ENCODE measurements around the gene MTHFSD.

The MTHFSD gene

GRCh38 chr16:86545481-86545880 lies 9.6 kb downstream of the MTHFSD start:
- ChIA-PET CTCF (no interaction called here), POLR2A (no interaction called here)
- no peak for TF ChIP-seq CTCF (IDR thresholded peaks at IDR 0.05; ENCODE audit: insufficient read depth, low read length, missing control alignments)
- no peak for DNase-seq (ENCODE audit: low read depth, low spot score)
- H3K4me3 ChIP-seq (ENCODE audit: low read depth, low read length) = no peak overlapping the region

GRCh38 chr16:86542756-86543750 lies 12.0 kb downstream of the MTHFSD start:
- H3K4me3 ChIP-seq (ENCODE audit: low read depth, low read length) = no peak overlapping the region
- no peak for TF ChIP-seq CTCF (IDR thresholded peaks at IDR 0.05; ENCODE audit: insufficient read depth, low read length, missing control alignments)
- no peak for DNase-seq (ENCODE audit: low read depth, low spot score)
- CTCF ChIA-PET = interaction anchor here (1.0 kb wide), 1 partner anchor 25 kb away, joined by 3 read pairs; no protein-coding TSS in a partner anchor
- POLR2A ChIA-PET = no interaction called here

- TF ChIP-seq CTCF (IDR thresholded peaks at IDR 0.05; ENCODE audit: insufficient read depth, low read length, missing control alignments) = no peak
- ChIA-PET POLR2A (no interaction called here), CTCF (interaction anchor here (1.0 to 1.5 kb wide), 2 partner anchors 15 to 23 kb away, joined by 3 to 6 read pairs; no protein-coding TSS in a partner anchor)
- no peak for DNase-seq (ENCODE audit: low read depth, low spot score)
- no peak overlapping the region for H3K4me3 ChIP-seq (ENCODE audit: low read depth, low read length)
Measured at GRCh38 chr16:86541560-86541959, 13.5 kb downstream of the MTHFSD start.

- POLR2A ChIA-PET = no interaction called here
- no peak for DNase-seq (ENCODE audit: low read depth, low spot score)
- H3K4me3 ChIP-seq (ENCODE audit: low read depth, low read length) = no peak overlapping the region
- no peak for TF ChIP-seq CTCF (IDR thresholded peaks at IDR 0.05; ENCODE audit: insufficient read depth, low read length, missing control alignments)
- CTCF ChIA-PET = interaction anchor here (0.6 to 1.5 kb wide), 3 partner anchors 15 to 24 kb away, joined by 3 to 6 read pairs (median 3); no protein-coding TSS in a partner anchor
Measured at GRCh38 chr16:86540894-86541293, 14.1 kb downstream of the MTHFSD start.

GRCh38 chr16:86538196-86538780 lies 16.7 kb downstream of the MTHFSD start:
- ChIA-PET POLR2A (no interaction called here), CTCF (interaction anchor here (1.7 to 2.7 kb wide), 2 partner anchors 18 to 466 kb away, joined by 7 to 10 read pairs; no protein-coding TSS in a partner anchor)
- DNase-seq (ENCODE audit: low read depth, low spot score) = no peak
- H3K4me3 ChIP-seq (ENCODE audit: low read depth, low read length) = no peak overlapping the region
- no peak for TF ChIP-seq CTCF (IDR thresholded peaks at IDR 0.05; ENCODE audit: insufficient read depth, low read length, missing control alignments)

GRCh38 chr16:86537486-86537885 lies 17.5 kb downstream of the MTHFSD start:
- no peak for TF ChIP-seq CTCF (IDR thresholded peaks at IDR 0.05; ENCODE audit: insufficient read depth, low read length, missing control alignments)
- POLR2A ChIA-PET = no interaction called here
- CTCF ChIA-PET = interaction anchor here (1.3 to 2.7 kb wide), 4 partner anchors 17 to 465 kb away, joined by 3 to 10 read pairs (median 8); no protein-coding TSS in a partner anchor
- no peak overlapping the region for H3K4me3 ChIP-seq (ENCODE audit: low read depth, low read length)
- no peak for DNase-seq (ENCODE audit: low read depth, low spot score)

Data from AG04449 (cell line).